PC-9 (cell line): ENCODE data around the gene IL11.

Experiments
- CTCF ChIP-seq: fragments of 200-600 bp; sonication (generic); conservative IDR thresholded peaks from 2 replicates; pipeline ENCODE4 v1.6.1; 2017; ENCODE audit warnings: mixed run types, antibody characterized with exemption, mild to moderate bottlenecking, moderate library complexity
- EZH2 ChIP-seq: fragments of 200-600 bp; sonication (generic); IDR thresholded peaks from 2 replicates; pipeline ENCODE4 v1.8.0; 2017; ENCODE audit warnings: antibody characterized with exemption, low read depth

GRCh38 chr19:55358943-55359908 lies 11.0 kb downstream of the IL11 start:
- TF ChIP-seq CTCF (no peak), EZH2 (no peak)
